ENCODE measurements around the gene ABLIM1.

The ABLIM1 gene

DNA sequence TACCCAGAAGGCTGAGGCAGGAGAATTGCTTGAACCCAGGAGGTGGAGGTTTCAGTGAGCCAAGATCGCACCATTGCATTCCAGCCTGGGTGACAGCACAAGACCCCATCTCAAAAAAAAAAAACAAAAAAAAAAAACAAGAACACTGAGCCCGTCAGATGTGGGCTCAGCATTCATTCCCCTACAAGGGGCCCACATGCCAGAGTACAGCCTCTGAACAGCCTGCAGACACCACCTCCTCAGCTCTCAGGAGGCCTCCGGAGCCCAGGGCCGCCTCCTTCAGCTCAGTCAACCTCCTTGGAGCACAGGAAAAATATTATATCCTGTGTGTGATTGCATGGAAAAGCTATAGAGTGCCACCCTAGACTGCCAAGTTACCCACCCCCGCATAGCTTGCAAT is 112.3 kb downstream of the ABLIM1 start:
- H3K27ac Mint-ChIP-seq: peak overlapping the region; percentile 92
- no peaks in the 10 kb centered on the region for H3K27me3 Mint-ChIP-seq
- no peaks in the 10 kb centered on the region for H3K36me3 Mint-ChIP-seq
- H3K4me3 Mint-ChIP-seq: no peak overlapping the region
- H3K4me1 Mint-ChIP-seq: peaks cover 50% of the 10 kb centered on the region
- no peaks in the 10 kb centered on the region for H3K9me3 Mint-ChIP-seq
- no peak for ATAC-seq

DNA sequence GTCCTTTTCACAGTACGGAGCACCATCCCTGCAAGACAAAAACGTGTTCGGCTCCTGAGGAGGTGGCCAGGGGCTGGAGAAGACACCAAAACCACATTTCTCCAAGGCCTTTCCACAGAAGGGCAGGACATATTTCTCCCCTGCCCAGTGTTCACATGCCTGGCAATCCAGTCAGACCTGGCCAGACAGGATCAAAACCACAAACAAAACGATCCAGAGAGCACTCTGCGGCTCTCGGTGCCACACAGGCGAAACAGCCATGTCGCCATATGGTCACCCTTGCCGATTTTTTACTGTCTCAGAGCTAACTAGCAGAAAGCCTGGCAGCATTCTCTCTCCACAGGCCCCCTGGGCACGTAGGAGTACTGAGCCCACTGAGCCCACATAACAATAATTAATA is 113.0 kb downstream of the ABLIM1 start:
- H3K9me3 Mint-ChIP-seq: no peaks in the 10 kb centered on the region
- peaks cover 44% of the 10 kb centered on the region for H3K4me1 Mint-ChIP-seq
- H3K27me3 Mint-ChIP-seq: no peaks in the 10 kb centered on the region
- no peak for ATAC-seq
- H3K4me3 Mint-ChIP-seq: no peak overlapping the region
- H3K27ac Mint-ChIP-seq: peak overlapping the region; percentile 92
- no peaks in the 10 kb centered on the region for H3K36me3 Mint-ChIP-seq

- peak overlapping the region; percentile 92 for H3K27ac Mint-ChIP-seq
- peak; percentile 96 for ATAC-seq
- no peaks in the 10 kb centered on the region for H3K27me3 Mint-ChIP-seq
- peaks cover 47% of the 10 kb centered on the region for H3K4me1 Mint-ChIP-seq
- no peaks in the 10 kb centered on the region for H3K9me3 Mint-ChIP-seq
- H3K36me3 Mint-ChIP-seq: no peaks in the 10 kb centered on the region
- peak overlapping the region; percentile 63 for H3K4me3 Mint-ChIP-seq
Observed at GRCh38 chr10:114544045-114544659, 113.9 kb downstream of the ABLIM1 start.

DNA sequence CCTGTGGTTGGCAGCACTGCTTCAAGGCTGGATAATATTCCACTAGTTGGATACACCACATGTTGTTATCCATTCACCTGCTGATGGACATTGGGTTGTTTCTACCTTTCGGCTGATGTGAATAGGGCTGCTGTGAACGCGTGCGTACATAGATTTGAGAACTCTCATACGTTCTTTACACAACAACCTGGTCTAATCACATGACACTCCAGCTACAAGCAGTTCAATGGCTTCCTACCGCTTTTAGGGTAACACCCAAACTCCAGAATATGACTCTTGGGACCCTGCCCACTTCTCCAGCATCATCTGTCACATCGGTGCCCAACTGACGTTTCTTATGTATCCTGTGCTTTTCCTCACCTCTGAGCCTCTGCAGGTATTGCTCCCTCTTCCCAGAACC is 114.6 kb downstream of the ABLIM1 start:
- peak overlapping the region; percentile 92 for H3K27ac Mint-ChIP-seq
- H3K4me1 Mint-ChIP-seq: peaks cover 54% of the 10 kb centered on the region
- peak overlapping the region; percentile 63 for H3K4me3 Mint-ChIP-seq
- no peaks in the 10 kb centered on the region for H3K27me3 Mint-ChIP-seq
- H3K36me3 Mint-ChIP-seq: no peaks in the 10 kb centered on the region
- H3K9me3 Mint-ChIP-seq: no peaks in the 10 kb centered on the region
- no peak for ATAC-seq

- Mint-ChIP-seq H3K9me3 (no peaks in the 10 kb centered on the region), H3K4me3 (no peak overlapping the region), H3K36me3 (no peaks in the 10 kb centered on the region), H3K27me3 (no peaks in the 10 kb centered on the region), H3K4me1 (peaks cover 62% of the 10 kb centered on the region), H3K27ac (peak overlapping the region; percentile 40)
- no peak for ATAC-seq
Observed at GRCh38 chr10:114542373-114542772, 115.7 kb downstream of the ABLIM1 start.

DNA sequence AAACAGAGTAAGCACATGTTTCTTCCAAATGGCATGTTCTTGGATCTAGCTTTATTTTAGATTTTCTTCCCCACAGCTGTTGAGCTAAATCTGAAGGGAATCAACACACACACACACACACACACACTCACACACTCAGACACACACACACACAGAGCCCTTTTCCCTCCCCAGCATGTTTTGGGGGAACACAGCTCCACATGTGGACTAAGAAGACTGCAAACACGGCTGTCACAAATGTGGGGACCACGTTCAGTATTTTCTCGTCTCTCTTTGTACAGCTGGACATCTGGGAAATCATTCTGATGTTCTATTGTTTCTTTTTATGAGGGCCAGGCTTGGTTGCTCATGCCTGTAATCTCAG is 116.3 kb downstream of the ABLIM1 start:
- Mint-ChIP-seq H3K4me1 (peaks cover 62% of the 10 kb centered on the region), H3K36me3 (no peaks in the 10 kb centered on the region), H3K4me3 (no peak overlapping the region), H3K27ac (peak overlapping the region; percentile 40), H3K9me3 (no peaks in the 10 kb centered on the region), H3K27me3 (no peaks in the 10 kb centered on the region)
- no peak for ATAC-seq

DNA sequence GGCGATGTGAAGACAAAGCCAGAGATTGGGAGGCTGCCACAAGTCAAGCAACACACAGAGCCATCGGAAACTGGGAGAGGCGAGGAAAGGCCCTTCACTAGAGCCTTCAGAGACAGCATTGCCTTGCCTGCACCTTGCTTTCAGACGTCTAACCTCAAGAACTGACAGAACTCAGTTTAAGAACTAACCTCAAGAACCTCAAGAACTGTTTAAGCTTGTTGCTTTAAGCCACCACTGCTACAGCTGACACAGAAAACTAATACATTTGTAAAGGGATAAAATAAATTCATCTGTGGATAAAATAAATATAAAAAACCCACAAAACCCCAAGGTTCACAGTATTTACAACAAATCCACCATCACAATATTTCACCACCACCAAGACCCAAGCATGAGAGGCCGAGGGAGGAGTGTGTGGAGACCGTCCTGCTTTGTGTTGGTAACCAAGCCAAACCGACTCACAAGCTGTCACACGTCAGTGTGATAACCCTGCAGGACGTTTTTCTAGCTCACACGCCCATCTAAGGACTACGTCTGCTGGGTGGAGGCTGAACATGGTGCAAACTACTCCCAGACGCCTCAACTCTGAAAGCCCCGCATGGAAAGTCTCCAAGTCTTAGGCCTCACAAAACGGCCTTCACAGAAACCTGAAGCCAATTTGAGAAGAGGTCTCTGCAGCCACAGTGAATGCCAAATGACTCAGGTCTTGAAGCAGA is 116.8 kb downstream of the ABLIM1 start:
- Mint-ChIP-seq H3K4me3 (no peak overlapping the region), H3K4me1 (peaks cover 60% of the 10 kb centered on the region), H3K9me3 (no peaks in the 10 kb centered on the region), H3K36me3 (no peaks in the 10 kb centered on the region), H3K27ac (peak overlapping the region; percentile 40), H3K27me3 (no peaks in the 10 kb centered on the region)
- ATAC-seq: no peak

GRCh38 chr10:114540236-114540635 is 117.8 kb downstream of the ABLIM1 start:
- H3K4me1 Mint-ChIP-seq: peaks cover 50% of the 10 kb centered on the region
- no peak overlapping the region for H3K27ac Mint-ChIP-seq
- H3K4me3 Mint-ChIP-seq: no peak overlapping the region
- H3K36me3 Mint-ChIP-seq: no peaks in the 10 kb centered on the region
- H3K9me3 Mint-ChIP-seq: no peaks in the 10 kb centered on the region
- no peak for ATAC-seq
- no peaks in the 10 kb centered on the region for H3K27me3 Mint-ChIP-seq

DNA sequence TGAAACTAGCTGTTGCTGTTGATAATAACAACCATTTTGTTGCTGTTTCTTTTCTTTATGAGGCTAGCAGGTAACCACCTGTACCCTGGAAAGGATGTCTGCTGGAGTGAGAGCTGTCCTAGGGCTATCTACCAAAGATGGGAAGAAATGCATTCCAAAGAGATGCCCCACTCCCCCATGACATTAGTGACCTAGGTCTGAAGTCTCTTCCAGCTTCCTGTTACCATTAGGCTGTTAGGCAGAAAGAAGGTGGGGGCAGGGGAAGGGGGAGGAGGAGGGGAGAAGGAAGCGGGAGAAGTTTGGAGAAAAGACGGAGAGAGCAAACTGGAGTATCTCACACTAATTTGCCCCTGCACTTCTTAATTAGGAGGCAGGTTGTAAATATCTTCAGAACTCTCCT is 118.5 kb downstream of the ABLIM1 start:
- no peaks in the 10 kb centered on the region for H3K27me3 Mint-ChIP-seq
- no peak overlapping the region for H3K4me3 Mint-ChIP-seq
- no peaks in the 10 kb centered on the region for H3K9me3 Mint-ChIP-seq
- ATAC-seq: no peak
- H3K27ac Mint-ChIP-seq: no peak overlapping the region
- no peaks in the 10 kb centered on the region for H3K36me3 Mint-ChIP-seq
- peaks cover 44% of the 10 kb centered on the region for H3K4me1 Mint-ChIP-seq

- Mint-ChIP-seq H3K27ac (peak overlapping the region; percentile 66), H3K27me3 (no peaks in the 10 kb centered on the region), H3K9me3 (no peaks in the 10 kb centered on the region), H3K4me3 (peak overlapping the region; percentile 46), H3K36me3 (no peaks in the 10 kb centered on the region), H3K4me1 (peaks cover 31% of the 10 kb centered on the region)
- ATAC-seq: peak; percentile 61
Observed at GRCh38 chr10:114538181-114538906, 119.7 kb downstream of the ABLIM1 start.

DNA sequence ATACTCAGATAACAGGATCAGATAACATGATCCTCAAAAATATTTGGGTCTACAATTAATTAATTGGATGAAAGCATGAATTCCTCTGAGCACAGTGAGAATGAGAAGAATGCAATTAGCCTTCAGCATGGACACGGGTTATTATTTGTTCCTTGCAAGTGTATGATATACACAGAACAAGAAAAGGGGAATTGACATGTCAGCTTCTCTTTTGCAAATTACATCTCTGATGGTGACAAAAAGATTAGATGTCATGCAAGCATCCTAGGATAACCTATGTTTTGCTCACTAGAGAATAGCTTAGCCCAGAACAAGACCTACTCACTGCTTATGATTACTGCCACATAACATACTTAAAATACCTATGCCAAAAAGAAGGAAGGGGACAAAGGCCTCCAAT is 120.3 kb downstream of the ABLIM1 start:
- no peaks in the 10 kb centered on the region for H3K27me3 Mint-ChIP-seq
- H3K4me3 Mint-ChIP-seq: no peak overlapping the region
- no peak for ATAC-seq
- H3K36me3 Mint-ChIP-seq: no peaks in the 10 kb centered on the region
- H3K4me1 Mint-ChIP-seq: peaks cover 25% of the 10 kb centered on the region
- peak overlapping the region; percentile 66 for H3K27ac Mint-ChIP-seq
- no peaks in the 10 kb centered on the region for H3K9me3 Mint-ChIP-seq

GRCh38 chr10:114534571-114534981 is 123.5 kb downstream of the ABLIM1 start:
- ATAC-seq: no peak
- no peak overlapping the region for H3K4me3 Mint-ChIP-seq
- peaks cover 18% of the 10 kb centered on the region for H3K4me1 Mint-ChIP-seq
- H3K9me3 Mint-ChIP-seq: no peaks in the 10 kb centered on the region
- no peaks in the 10 kb centered on the region for H3K27me3 Mint-ChIP-seq
- no peak overlapping the region for H3K27ac Mint-ChIP-seq
- no peaks in the 10 kb centered on the region for H3K36me3 Mint-ChIP-seq

- no peaks in the 10 kb centered on the region for H3K4me1 Mint-ChIP-seq
- H3K36me3 Mint-ChIP-seq: no peaks in the 10 kb centered on the region
- H3K27me3 Mint-ChIP-seq: no peaks in the 10 kb centered on the region
- H3K27ac Mint-ChIP-seq: peak overlapping the region; percentile 55
- no peak overlapping the region for H3K4me3 Mint-ChIP-seq
- H3K9me3 Mint-ChIP-seq: no peaks in the 10 kb centered on the region
- no peak for ATAC-seq
Observed at GRCh38 chr10:114532226-114532625, 125.8 kb downstream of the ABLIM1 start.

DNA sequence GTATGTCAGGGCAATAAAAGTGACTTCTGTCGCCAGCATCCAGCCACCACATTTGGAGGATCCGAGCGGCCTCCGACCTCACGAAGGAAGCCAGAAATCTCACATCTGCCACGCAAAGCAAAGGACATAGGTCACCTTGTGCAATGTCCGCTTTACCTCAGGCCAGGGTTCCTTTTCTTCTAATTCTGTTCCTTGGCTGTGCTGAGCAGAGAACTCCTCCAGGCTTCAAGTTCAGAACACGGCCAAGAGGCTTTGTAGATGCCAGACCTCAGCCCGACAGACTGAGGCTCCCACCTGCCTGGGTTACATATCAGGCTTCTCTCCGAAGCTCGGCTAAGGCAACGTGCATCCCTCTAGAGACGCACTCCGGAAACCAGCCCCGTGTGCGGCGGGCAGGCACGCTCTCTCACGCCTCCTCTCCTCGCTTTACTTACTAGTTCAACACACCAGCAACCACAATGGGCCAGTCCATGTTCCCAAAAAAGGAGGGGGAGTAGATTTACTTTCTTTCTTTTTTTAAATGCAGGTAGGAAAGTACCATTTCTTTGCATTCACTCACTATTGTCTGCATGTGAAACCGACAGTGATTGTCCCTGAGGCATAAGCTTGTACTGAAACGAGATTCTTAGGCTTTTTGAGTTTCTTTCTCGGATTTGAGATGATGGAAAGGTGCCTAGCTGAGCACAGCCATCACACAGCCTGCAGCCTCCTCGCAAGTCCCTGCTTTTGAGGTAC is 131.4 kb downstream of the ABLIM1 start:
- peak; percentile 99 for ATAC-seq
- H3K36me3 Mint-ChIP-seq: no peaks in the 10 kb centered on the region
- no peaks in the 10 kb centered on the region for H3K27me3 Mint-ChIP-seq
- H3K9me3 Mint-ChIP-seq: no peaks in the 10 kb centered on the region
- peak overlapping the region; percentile 94 for H3K4me3 Mint-ChIP-seq
- peaks cover 44% of the 10 kb centered on the region for H3K4me1 Mint-ChIP-seq
- H3K27ac Mint-ChIP-seq: peak overlapping the region; percentile 94

DNA sequence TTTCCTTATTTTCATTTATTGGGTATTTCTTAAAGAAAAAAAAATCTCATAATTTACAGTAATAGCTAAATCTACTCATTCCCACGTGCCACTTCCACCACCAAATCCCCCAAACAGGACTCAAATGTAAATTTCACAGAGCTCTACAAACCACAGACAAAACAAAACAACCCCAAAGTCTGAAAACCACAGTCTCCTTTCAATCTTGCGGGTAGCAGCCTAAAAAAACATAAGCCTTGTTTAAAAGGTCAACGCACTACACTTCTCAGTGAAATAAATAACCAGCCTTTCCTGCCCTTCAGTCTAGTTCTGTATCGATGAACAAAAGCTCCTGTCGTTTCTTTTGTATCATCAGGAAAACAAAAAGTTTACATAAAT is 132.0 kb downstream of the ABLIM1 start:
- ATAC-seq: peak; percentile 71
- no peaks in the 10 kb centered on the region for H3K27me3 Mint-ChIP-seq
- peaks cover 49% of the 10 kb centered on the region for H3K4me1 Mint-ChIP-seq
- peak overlapping the region; percentile 94 for H3K27ac Mint-ChIP-seq
- no peaks in the 10 kb centered on the region for H3K36me3 Mint-ChIP-seq
- peak overlapping the region; percentile 94 for H3K4me3 Mint-ChIP-seq
- H3K9me3 Mint-ChIP-seq: no peaks in the 10 kb centered on the region

Data from stimulated activated memory B cell treated with anti-CD40 and anti-IgM and Interleukin-4, amounts not matched to agents 10 μg/mL and 1 μg/mL and 100 μg/mL, for 72 hours (primary cell).